Measurements from ENCODE around the gene DARS1.

Gene DARS1

GRCh38 chr2:136015699-136016098 lies 30.3 kb upstream of the DARS1 start:
- DNase-seq (ENCODE audit: low spot score) = no peak

GRCh38 chr2:136014411-136014810 lies 29.0 kb upstream of the DARS1 start:
- DNase-seq (ENCODE audit: low spot score) = no peak

- no peak for DNase-seq (ENCODE audit: low spot score)
Observed at GRCh38 chr2:136013955-136014354, 28.5 kb upstream of the DARS1 start.

- no peak for DNase-seq (ENCODE audit: low spot score)
Observed at GRCh38 chr2:136013136-136013685, 27.8 kb upstream of the DARS1 start.

- DNase-seq (ENCODE audit: low spot score) = no peak
Observed at GRCh38 chr2:136012315-136012714, 26.9 kb upstream of the DARS1 start.

GRCh38 chr2:136010126-136010525 lies 24.7 kb upstream of the DARS1 start:
- DNase-seq (ENCODE audit: low spot score) = no peak

- DNase-seq (ENCODE audit: low spot score) = no peak
Observed at GRCh38 chr2:136008205-136008865, 22.9 kb upstream of the DARS1 start.

GRCh38 chr2:136006658-136007057 lies 21.2 kb upstream of the DARS1 start:
- DNase-seq (ENCODE audit: low spot score) = no peak

GRCh38 chr2:136005462-136006196 lies 20.2 kb upstream of the DARS1 start:
- no peak for DNase-seq (ENCODE audit: low spot score)

GRCh38 chr2:136004965-136005364 lies 19.5 kb upstream of the DARS1 start:
- DNase-seq (ENCODE audit: low spot score) = no peak

- DNase-seq (ENCODE audit: low spot score) = no peak
Observed at GRCh38 chr2:136001131-136001530, 15.7 kb upstream of the DARS1 start.

GRCh38 chr2:136000502-136000901 lies 15.1 kb upstream of the DARS1 start:
- DNase-seq (ENCODE audit: low spot score) = no peak

- no peak for DNase-seq (ENCODE audit: low spot score)
Observed at GRCh38 chr2:135999899-136000298, 14.5 kb upstream of the DARS1 start.

GRCh38 chr2:135998879-135999278 lies 13.5 kb upstream of the DARS1 start:
- DNase-seq (ENCODE audit: low spot score) = no peak

- DNase-seq (ENCODE audit: low spot score) = no peak
Observed at GRCh38 chr2:135997380-135997779, 12.0 kb upstream of the DARS1 start.

- DNase-seq (ENCODE audit: low spot score) = no peak
Observed at GRCh38 chr2:135996304-135996703, 10.9 kb upstream of the DARS1 start.

- DNase-seq (ENCODE audit: low spot score) = no peak
Observed at GRCh38 chr2:135994281-135994680, 8.9 kb upstream of the DARS1 start.

- DNase-seq (ENCODE audit: low spot score) = no peak
Observed at GRCh38 chr2:135993421-135993820, 8.0 kb upstream of the DARS1 start.

- DNase-seq (ENCODE audit: low spot score) = no peak
Observed at GRCh38 chr2:135991861-135992260, 6.4 kb upstream of the DARS1 start.

- no peak for DNase-seq (ENCODE audit: low spot score)
Observed at GRCh38 chr2:135987441-135987840, 2.0 kb upstream of the DARS1 start.

GRCh38 chr2:135986507-135986906 lies 1.1 kb upstream of the DARS1 start:
- no peak for DNase-seq (ENCODE audit: low spot score)

GRCh38 chr2:135985826-135986393 lies 484 bp upstream of the DARS1 start:
- DNase-seq (ENCODE audit: low spot score) = no peak
